GM12878 (cell line): ENCODE measurements around the gene ARHGEF37.

ENCODE experiments used
- NR2C2 ChIP-seq: IDR thresholded peaks from 2 replicates; pipeline ENCODE4 v1.6.1; 2011; ENCODE audit warnings: borderline replicate concordance, low read depth; ENCODE audit not compliant: control insufficient read depth, insufficient read length
- TF ChIP-seq, protein P1 (sequence below): IDR thresholded peaks from 2 replicates; pipeline ENCODE4 v1.6.1; 2012; ENCODE audit warnings: low read depth, low read length, improper control_type of control experiment

DNA sequence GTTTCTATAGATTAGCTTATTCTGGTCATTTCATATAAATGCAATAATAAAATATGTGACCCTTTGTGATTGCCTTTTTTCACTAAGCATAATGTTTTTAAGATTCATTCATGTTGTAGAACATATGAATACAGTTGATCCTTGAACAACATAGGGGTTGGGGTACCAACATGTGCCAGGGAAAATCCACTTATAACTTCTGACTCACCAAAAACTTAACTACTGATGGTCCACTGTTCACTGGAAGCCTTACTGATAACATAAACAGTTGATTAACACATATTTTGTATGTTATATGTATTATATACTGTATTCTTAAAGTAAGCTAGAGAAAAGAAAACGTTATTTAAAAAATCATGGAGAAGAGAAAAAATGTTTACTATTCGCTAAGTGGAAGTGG is 12.1 kb downstream of the ARHGEF37 start:
- TF ChIP-seq, protein P1, sequence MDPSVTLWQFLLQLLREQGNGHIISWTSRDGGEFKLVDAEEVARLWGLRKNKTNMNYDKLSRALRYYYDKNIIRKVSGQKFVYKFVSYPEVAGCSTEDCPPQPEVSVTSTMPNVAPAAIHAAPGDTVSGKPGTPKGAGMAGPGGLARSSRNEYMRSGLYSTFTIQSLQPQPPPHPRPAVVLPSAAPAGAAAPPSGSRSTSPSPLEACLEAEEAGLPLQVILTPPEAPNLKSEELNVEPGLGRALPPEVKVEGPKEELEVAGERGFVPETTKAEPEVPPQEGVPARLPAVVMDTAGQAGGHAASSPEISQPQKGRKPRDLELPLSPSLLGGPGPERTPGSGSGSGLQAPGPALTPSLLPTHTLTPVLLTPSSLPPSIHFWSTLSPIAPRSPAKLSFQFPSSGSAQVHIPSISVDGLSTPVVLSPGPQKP: no peak
- no peak for TF ChIP-seq NR2C2
